GM12878 (cell line): ENCODE measurements around the gene MARVELD3. TPM values are rescaled to one million over a fixed set of nuclear protein-coding genes. Genes with fewer than 3 reads are reported as not detected.
A peak's percentile ranks its signal among the peaks of the same experiment; 100 is the strongest.

Experiments
- BRCA1 ChIP-seq: IDR thresholded peaks from 2 replicates; pipeline ENCODE4 v1.6.1; 2011; ENCODE audit warnings: low read depth, low read length, improper control_type of control experiment
- CBX3 ChIP-seq: fragments of 200-600 bp; sonication (generic); IDR thresholded peaks from 2 replicates; pipeline ENCODE4 v1.6.1; 2016; ENCODE audit warnings: low read depth, borderline replicate concordance
- CHD2 ChIP-seq: IDR thresholded peaks from 2 replicates; pipeline ENCODE4 v1.6.1; 2011; ENCODE audit warnings: low read depth, low read length, improper control_type of control experiment, borderline replicate concordance
- FOS ChIP-seq: IDR thresholded peaks from 3 replicates; pipeline ENCODE4 v1.6.1; 2011; ENCODE audit warnings: borderline replicate concordance; ENCODE audit not compliant: insufficient read length; ENCODE audit errors: extremely low read depth
- FOXM1 ChIP-seq: IDR thresholded peaks from 2 replicates; pipeline ENCODE4 v1.6.1; 2012; ENCODE audit warnings: low read depth, mild to moderate bottlenecking, inconsistent platforms, low read length, moderate library complexity
- HSF1 ChIP-seq: fragments of 150-350 bp; IDR thresholded peaks from 2 replicates; pipeline ENCODE4 v1.6.1; 2014; ENCODE audit warnings: mild to moderate bottlenecking, low read depth, low read length
- LARP7 ChIP-seq: fragments of 450-650 bp; IDR thresholded peaks from 2 replicates; pipeline ENCODE4 v1.6.1; 2017; ENCODE audit warnings: mild to moderate bottlenecking
- MXI1 ChIP-seq: fragments of 150-350 bp; IDR thresholded peaks from 2 replicates; pipeline ENCODE4 v1.6.1; 2011; ENCODE audit warnings: low read depth, mild to moderate bottlenecking, inconsistent platforms, low read length, improper control_type of control experiment
- NFXL1 ChIP-seq: fragments of 450-650 bp; IDR thresholded peaks from 2 replicates; pipeline ENCODE4 v1.6.1; 2017; ENCODE audit warnings: antibody characterized with exemption, mild to moderate bottlenecking, borderline replicate concordance
- NR2F1 ChIP-seq: fragments of 450-650 bp; conservative IDR thresholded peaks from 2 replicates; pipeline ENCODE4 v1.6.1; 2017; ENCODE audit warnings: mild to moderate bottlenecking
- POLR2AphosphoS2 ChIP-seq: IDR thresholded peaks from 2 replicates; pipeline ENCODE4 v1.6.1; 2011; ENCODE audit warnings: low read depth, mild to moderate bottlenecking, low read length, improper control_type of control experiment, moderate library complexity
- POLR2AphosphoS5 ChIP-seq: IDR thresholded peaks from 2 replicates; pipeline ENCODE4 v1.6.1; 2011; ENCODE audit warnings: mild to moderate bottlenecking, low read length, inconsistent platforms
- PRDM15 ChIP-seq: fragments of 450-650 bp; formaldehyde crosslinking; IDR thresholded peaks from 2 replicates; pipeline ENCODE4 v1.4.0; 2020; ENCODE audit warnings: mild to moderate bottlenecking, moderate library complexity
- SMARCA5 ChIP-seq: fragments of 450-650 bp; IDR thresholded peaks from 2 replicates; pipeline ENCODE4 v1.6.1; 2017; ENCODE audit warnings: mild to moderate bottlenecking
- SREBF2 ChIP-seq: IDR thresholded peaks from 2 replicates; pipeline ENCODE4 v1.6.1; 2012; ENCODE audit warnings: mild to moderate bottlenecking, low read length
- polyA plus RNA-seq, 11 experiments: library from polyadenylated mRNA; depleted of rRNA in 4 of 11; unstranded in 6 of 11; stranded (reverse) in 5 of 11; fragments of >200 nt; fragmentation: Nextera tagmentation in 4 of 11; fragmentation: Illumina TruSeq in 1 of 11; extraction: Ambion mirVana in 4 of 11; extraction: Trizol in 1 of 11; gene quantifications; 1 replicate in 1 of 11; 2 replicates in 10 of 11; pipeline versions ENCODE4 v1.2.1 to v1.2.3, GENCODE V29; 2011 to 2016; ENCODE audit warnings: inconsistent platforms in 2 of 11, missing spikeins in 2 of 11, low read depth in 1 of 11
- total RNA-seq, 4 experiments: library from RNA; depleted of rRNA in 3 of 4; stranded (reverse); fragments of >200 nt in 3 of 4; fragmentation: Illumina TruSeq in 1 of 4; extraction: Trizol in 1 of 4; gene quantifications; 2 replicates each; pipeline versions ENCODE4 v1.2.1 to v1.2.3, GENCODE V29; 2013 to 2021
- TF ChIP-seq, protein P1 (sequence below): fragments of 150-350 bp; IDR thresholded peaks from 2 replicates; pipeline ENCODE4 v1.6.1; 2016; ENCODE audit warnings: low read depth, low read length
- TF ChIP-seq, protein P2 (sequence below): IDR thresholded peaks from 2 replicates; pipeline ENCODE4 v1.6.1; 2011; ENCODE audit warnings: mild to moderate bottlenecking, low read depth, low read length, moderate library complexity; ENCODE audit not compliant: insufficient replicate concordance

MARVELD3 gene
- total and polyA plus RNA-seq, 10 of the 15 experiments (the other 5 are each of a cell fraction or from before 2014, with no cell fraction given), result 0.03 to 0.18 (median 0.09) TPM; not detected in 4

GRCh38 chr16:71610936-71611871 is 14.8 kb upstream of the MARVELD3 start (continued):
- TF ChIP-seq POLR2AphosphoS5 (no peak), NFXL1 (no peak), NR2F1 (no peak), CHD2 (0 out of 2 replicates have a peak, but pooled peaks have one; percentile 40), PRDM15 (CRISPR knock-in tag) (no peak), FOXM1 (no peak), LARP7 (peak; percentile 55; the same call in 1 of the 2 replicates), MXI1 (no peak), HSF1 (no peak), SREBF2 (no peak), CBX3 (no peak), POLR2AphosphoS2 (no peak), BRCA1 (no peak), FOS (no peak), SMARCA5 (peak; percentile 65)
- TF ChIP-seq, protein P1, sequence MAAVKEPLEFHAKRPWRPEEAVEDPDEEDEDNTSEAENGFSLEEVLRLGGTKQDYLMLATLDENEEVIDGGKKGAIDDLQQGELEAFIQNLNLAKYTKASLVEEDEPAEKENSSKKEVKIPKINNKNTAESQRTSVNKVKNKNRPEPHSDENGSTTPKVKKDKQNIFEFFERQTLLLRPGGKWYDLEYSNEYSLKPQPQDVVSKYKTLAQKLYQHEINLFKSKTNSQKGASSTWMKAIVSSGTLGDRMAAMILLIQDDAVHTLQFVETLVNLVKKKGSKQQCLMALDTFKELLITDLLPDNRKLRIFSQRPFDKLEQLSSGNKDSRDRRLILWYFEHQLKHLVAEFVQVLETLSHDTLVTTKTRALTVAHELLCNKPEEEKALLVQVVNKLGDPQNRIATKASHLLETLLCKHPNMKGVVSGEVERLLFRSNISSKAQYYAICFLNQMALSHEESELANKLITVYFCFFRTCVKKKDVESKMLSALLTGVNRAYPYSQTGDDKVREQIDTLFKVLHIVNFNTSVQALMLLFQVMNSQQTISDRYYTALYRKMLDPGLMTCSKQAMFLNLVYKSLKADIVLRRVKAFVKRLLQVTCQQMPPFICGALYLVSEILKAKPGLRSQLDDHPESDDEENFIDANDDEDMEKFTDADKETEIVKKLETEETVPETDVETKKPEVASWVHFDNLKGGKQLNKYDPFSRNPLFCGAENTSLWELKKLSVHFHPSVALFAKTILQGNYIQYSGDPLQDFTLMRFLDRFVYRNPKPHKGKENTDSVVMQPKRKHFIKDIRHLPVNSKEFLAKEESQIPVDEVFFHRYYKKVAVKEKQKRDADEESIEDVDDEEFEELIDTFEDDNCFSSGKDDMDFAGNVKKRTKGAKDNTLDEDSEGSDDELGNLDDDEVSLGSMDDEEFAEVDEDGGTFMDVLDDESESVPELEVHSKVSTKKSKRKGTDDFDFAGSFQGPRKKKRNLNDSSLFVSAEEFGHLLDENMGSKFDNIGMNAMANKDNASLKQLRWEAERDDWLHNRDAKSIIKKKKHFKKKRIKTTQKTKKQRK, result no peak
- TF ChIP-seq, protein P2, sequence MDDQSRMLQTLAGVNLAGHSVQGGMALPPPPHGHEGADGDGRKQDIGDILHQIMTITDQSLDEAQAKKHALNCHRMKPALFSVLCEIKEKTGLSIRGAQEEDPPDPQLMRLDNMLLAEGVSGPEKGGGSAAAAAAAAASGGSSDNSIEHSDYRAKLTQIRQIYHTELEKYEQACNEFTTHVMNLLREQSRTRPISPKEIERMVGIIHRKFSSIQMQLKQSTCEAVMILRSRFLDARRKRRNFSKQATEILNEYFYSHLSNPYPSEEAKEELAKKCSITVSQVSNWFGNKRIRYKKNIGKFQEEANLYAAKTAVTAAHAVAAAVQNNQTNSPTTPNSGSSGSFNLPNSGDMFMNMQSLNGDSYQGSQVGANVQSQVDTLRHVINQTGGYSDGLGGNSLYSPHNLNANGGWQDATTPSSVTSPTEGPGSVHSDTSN, result no peak
